ENCODE measurements around the gene HELT. TPM values are rescaled to one million over a fixed set of nuclear protein-coding genes. Genes with fewer than 3 reads are reported as not detected.
A peak's percentile ranks its signal among the peaks of the same experiment; 100 is the strongest.

Gene HELT
- total RNA-seq, 1 experiment from 2014 or later, result 0.28 TPM

DNA sequence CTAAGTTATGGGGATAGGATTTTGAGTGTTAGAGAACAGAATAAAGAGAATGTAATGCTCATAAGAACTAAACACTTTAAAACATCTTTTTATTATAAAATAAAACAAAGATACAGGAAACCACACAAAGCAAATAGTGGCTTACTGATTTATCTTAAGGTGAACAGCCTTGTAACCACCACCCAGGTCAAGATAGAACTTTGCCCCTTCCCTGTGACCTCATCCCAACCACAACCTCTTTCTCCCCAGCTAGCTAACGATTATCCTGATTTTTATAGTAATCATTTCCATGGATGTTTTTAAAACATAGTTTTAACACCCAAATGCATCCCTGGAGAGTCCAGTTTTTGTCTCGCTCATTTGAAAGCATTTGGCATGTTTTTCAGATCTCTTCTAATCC lies 17.0 kb downstream of the HELT start (continued):
- TF ChIP-seq TEAD1 (CRISPR knock-in tag; IDR thresholded peaks at IDR 0.05) (no peak), NFATC4 (CRISPR knock-in tag; IDR thresholded peaks at IDR 0.05) (no peak), ZNF423 (CRISPR knock-in tag; IDR thresholded peaks at IDR 0.05) (no peak), FOXP1 (CRISPR knock-in tag; IDR thresholded peaks at IDR 0.05; ENCODE audit: borderline replicate concordance) (no peak), ZNF396 (CRISPR knock-in tag; IDR thresholded peaks at IDR 0.05; ENCODE audit: borderline replicate concordance) (no peak)
- TF ChIP-seq, protein P1, sequence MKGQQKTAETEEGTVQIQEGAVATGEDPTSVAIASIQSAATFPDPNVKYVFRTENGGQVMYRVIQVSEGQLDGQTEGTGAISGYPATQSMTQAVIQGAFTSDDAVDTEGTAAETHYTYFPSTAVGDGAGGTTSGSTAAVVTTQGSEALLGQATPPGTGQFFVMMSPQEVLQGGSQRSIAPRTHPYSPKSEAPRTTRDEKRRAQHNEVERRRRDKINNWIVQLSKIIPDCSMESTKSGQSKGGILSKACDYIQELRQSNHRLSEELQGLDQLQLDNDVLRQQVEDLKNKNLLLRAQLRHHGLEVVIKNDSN (CRISPR knock-in tag; IDR thresholded peaks at IDR 0.05), result no peak
- TF ChIP-seq, protein P2, sequence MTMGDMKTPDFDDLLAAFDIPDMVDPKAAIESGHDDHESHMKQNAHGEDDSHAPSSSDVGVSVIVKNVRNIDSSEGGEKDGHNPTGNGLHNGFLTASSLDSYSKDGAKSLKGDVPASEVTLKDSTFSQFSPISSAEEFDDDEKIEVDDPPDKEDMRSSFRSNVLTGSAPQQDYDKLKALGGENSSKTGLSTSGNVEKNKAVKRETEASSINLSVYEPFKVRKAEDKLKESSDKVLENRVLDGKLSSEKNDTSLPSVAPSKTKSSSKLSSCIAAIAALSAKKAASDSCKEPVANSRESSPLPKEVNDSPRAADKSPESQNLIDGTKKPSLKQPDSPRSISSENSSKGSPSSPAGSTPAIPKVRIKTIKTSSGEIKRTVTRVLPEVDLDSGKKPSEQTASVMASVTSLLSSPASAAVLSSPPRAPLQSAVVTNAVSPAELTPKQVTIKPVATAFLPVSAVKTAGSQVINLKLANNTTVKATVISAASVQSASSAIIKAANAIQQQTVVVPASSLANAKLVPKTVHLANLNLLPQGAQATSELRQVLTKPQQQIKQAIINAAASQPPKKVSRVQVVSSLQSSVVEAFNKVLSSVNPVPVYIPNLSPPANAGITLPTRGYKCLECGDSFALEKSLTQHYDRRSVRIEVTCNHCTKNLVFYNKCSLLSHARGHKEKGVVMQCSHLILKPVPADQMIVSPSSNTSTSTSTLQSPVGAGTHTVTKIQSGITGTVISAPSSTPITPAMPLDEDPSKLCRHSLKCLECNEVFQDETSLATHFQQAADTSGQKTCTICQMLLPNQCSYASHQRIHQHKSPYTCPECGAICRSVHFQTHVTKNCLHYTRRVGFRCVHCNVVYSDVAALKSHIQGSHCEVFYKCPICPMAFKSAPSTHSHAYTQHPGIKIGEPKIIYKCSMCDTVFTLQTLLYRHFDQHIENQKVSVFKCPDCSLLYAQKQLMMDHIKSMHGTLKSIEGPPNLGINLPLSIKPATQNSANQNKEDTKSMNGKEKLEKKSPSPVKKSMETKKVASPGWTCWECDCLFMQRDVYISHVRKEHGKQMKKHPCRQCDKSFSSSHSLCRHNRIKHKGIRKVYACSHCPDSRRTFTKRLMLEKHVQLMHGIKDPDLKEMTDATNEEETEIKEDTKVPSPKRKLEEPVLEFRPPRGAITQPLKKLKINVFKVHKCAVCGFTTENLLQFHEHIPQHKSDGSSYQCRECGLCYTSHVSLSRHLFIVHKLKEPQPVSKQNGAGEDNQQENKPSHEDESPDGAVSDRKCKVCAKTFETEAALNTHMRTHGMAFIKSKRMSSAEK (CRISPR knock-in tag; IDR thresholded peaks at IDR 0.05; ENCODE audit: borderline replicate concordance), result no peak
- TF ChIP-seq, protein P3, sequence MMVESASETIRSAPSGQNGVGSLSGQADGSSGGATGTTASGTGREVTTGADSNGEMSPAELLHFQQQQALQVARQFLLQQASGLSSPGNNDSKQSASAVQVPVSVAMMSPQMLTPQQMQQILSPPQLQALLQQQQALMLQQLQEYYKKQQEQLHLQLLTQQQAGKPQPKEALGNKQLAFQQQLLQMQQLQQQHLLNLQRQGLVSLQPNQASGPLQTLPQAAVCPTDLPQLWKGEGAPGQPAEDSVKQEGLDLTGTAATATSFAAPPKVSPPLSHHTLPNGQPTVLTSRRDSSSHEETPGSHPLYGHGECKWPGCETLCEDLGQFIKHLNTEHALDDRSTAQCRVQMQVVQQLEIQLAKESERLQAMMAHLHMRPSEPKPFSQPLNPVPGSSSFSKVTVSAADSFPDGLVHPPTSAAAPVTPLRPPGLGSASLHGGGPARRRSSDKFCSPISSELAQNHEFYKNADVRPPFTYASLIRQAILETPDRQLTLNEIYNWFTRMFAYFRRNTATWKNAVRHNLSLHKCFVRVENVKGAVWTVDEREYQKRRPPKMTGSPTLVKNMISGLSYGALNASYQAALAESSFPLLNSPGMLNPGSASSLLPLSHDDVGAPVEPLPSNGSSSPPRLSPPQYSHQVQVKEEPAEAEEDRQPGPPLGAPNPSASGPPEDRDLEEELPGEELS (CRISPR knock-in tag; IDR thresholded peaks at IDR 0.05), result no peak
- TF ChIP-seq, protein P4, sequence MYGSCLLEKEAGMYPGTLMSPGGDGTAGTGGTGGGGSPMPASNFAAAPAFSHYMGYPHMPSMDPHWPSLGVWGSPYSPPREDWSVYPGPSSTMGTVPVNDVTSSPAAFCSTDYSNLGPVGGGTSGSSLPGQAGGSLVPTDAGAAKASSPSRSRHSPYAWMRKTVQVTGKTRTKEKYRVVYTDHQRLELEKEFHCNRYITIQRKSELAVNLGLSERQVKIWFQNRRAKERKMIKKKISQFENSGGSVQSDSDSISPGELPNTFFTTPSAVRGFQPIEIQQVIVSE (CRISPR knock-in tag; IDR thresholded peaks at IDR 0.05; ENCODE audit: borderline replicate concordance), result no peak
- TF ChIP-seq, protein P5, sequence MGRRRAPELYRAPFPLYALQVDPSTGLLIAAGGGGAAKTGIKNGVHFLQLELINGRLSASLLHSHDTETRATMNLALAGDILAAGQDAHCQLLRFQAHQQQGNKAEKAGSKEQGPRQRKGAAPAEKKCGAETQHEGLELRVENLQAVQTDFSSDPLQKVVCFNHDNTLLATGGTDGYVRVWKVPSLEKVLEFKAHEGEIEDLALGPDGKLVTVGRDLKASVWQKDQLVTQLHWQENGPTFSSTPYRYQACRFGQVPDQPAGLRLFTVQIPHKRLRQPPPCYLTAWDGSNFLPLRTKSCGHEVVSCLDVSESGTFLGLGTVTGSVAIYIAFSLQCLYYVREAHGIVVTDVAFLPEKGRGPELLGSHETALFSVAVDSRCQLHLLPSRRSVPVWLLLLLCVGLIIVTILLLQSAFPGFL (CRISPR knock-in tag; IDR thresholded peaks at IDR 0.05; ENCODE audit: borderline replicate concordance), result no peak

DNA sequence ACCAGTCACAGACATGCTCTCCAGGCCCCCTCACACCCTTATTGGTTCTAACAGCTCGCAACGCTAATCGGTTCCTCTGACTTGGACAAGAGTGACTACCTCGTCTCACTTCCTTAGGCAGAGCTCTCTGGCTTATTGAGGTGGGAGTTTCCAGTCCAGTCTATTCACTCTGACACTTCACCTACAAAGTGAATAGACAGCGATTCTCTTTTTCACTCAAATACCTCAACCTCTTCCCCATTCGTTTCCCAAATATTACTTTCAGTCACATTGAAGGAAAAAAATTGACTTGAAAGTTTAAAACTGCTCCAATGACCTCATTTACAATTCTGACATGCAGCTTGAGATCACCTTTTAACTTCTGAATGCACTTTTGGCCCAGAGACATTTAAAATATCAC lies 17.7 kb downstream of the HELT start:
- peaks cover 22% of the 10 kb centered on the region for H3K27me3 Mint-ChIP-seq (ENCODE audit: low read depth)
- ATAC-seq (no peak), DNase-seq (ENCODE audit: low spot score) (no peak)
- H3K27ac Mint-ChIP-seq, result no peak overlapping the region
- no peak overlapping the region for H3K4me3 Mint-ChIP-seq
- ChIA-PET POLR2A (no interaction called here), CTCF (interaction anchor here (1.5 kb wide), 1 partner anchor 99 kb away, joined by 7 read pairs; no protein-coding TSS in a partner anchor)
- no peak for TF ChIP-seq GABPB1 (CRISPR knock-in tag; IDR thresholded peaks at IDR 0.05)
- H3K9me3 Mint-ChIP-seq, result peaks cover 17% of the 10 kb centered on the region
- peaks cover 16% of the 10 kb centered on the region for H3K4me1 Mint-ChIP-seq
- peaks cover 2% of the 10 kb centered on the region; the same call in 1 of the 2 replicates for H3K36me3 Mint-ChIP-seq

DNA sequence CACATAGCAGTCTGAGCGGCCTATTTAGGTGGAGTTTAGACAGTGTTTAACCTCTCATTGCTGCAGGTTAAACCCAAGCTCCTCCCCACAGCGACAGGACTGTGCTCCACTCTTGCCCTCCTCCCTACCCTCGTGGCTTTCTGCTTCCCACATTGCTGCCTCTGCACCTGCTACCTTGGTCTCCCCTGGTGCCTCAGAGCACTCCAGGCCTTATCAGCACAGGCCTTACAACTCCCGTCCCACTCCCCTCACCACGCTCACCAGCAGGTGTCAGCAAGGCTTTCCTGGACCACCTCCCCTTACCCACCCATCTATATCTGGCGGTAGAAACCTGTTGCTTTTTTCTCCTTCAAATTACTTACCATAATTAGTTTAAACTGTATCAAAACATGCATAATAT lies 18.6 kb downstream of the HELT start:
- ATAC-seq (peak; percentile 78), DNase-seq (ENCODE audit: low spot score) (no peak)
- CTCF ChIA-PET, result interaction anchor here (1.5 kb wide), 1 partner anchor 98 kb away, joined by 7 read pairs; no protein-coding TSS in a partner anchor
- POLR2A ChIA-PET, result no interaction called here
- peaks cover 17% of the 10 kb centered on the region for H3K9me3 Mint-ChIP-seq
- no peak overlapping the region for H3K4me3 Mint-ChIP-seq
- TF ChIP-seq ELF4 (CRISPR knock-in tag; IDR thresholded peaks at IDR 0.05; ENCODE audit: low read depth), result no peak
- no peak for TF ChIP-seq NR1H2 (CRISPR knock-in tag; IDR thresholded peaks at IDR 0.05)
- H3K4me1 Mint-ChIP-seq, result peaks cover 16% of the 10 kb centered on the region
- peaks cover 2% of the 10 kb centered on the region; the same call in 1 of the 2 replicates for H3K36me3 Mint-ChIP-seq
- H3K27me3 Mint-ChIP-seq (ENCODE audit: low read depth), result peaks cover 15% of the 10 kb centered on the region
- no peak overlapping the region for H3K27ac Mint-ChIP-seq
